Upper lobe of left lung (tissue), 4 donors: ENCODE results near the gene HERC4.

Experiments
- CTCF ChIP-seq, 6 experiments: fragments of 450-650 bp in 4 of 6; fragments of 200-600 bp in 2 of 6; sonication (generic) in 2 of 6; IDR thresholded peaks; one replicate each; pipeline ENCODE4 v1.5.1; 2016 to 2019; ENCODE audit warnings: antibody characterized with exemption in 6 of 6
- POLR2A ChIP-seq, 4 donors: fragments of 450-650 bp; IDR thresholded peaks; one replicate each; pipeline ENCODE4 v1.5.1; 2016 to 2017; ENCODE audit warnings: antibody characterized with exemption in 4 of 4, mild to moderate bottlenecking in 2 of 4
- POLR2AphosphoS5 ChIP-seq, 2 donors: sonication (generic); formaldehyde crosslinking; IDR thresholded peaks; one replicate each; pipeline ENCODE4 v1.5.1; 2017; ENCODE audit warnings: antibody characterized with exemption in 2 of 2

- TF ChIP-seq CTCF (IDR thresholded peaks at IDR 0.05) (no peak), POLR2AphosphoS5 (IDR thresholded peaks at IDR 0.05) (no peak), POLR2A (IDR thresholded peaks at IDR 0.05) (no peak)
Observed at GRCh38 chr10:68095153-68095552, 20.1 kb upstream of the HERC4 start.
